ENCODE measurements around the gene CARD11. TPM values are rescaled to one million over a fixed set of nuclear protein-coding genes. Genes with fewer than 3 reads are reported as not detected.

Gene CARD11
- 2.4 and 8.5 TPM in 2 replicates for total RNA-seq

GRCh38 chr7:3043544-3044371 is at the start of gene CARD11:
Gene CARD11 (minus strand): TSS chr7:3043867. CDS start chr7:2958506, 85,361 bp downstream.

Other genes with a start within 250 kb of the CARD11 start
- gene GNA12, start 199.6 kb downstream of the CARD11 start, total RNA-seq = 12.6 and 64.1 TPM in 2 replicates

Measured in nasal cavity respiratory epithelium epithelial cell of viscerocranial mucosa (primary cell).